Measurements from ENCODE around the gene CCDC169.

CCDC169 gene

GRCh38 chr13:36244990-36245389 is 52.6 kb downstream of the CCDC169 start:
- DNase-seq (ENCODE audit: low read depth in 1 of 2, low spot score in 1 of 2): no peak

- no peak for DNase-seq (ENCODE audit: low read depth in 1 of 2, low spot score in 1 of 2)
These were observed 53.5 kb downstream of the CCDC169 start for GRCh38 chr13:36244073-36244472.

GRCh38 chr13:36242761-36243160 is 54.9 kb downstream of the CCDC169 start:
- no peak for DNase-seq (ENCODE audit: low read depth in 1 of 2, low spot score in 1 of 2)

- DNase-seq (ENCODE audit: low read depth in 1 of 2, low spot score in 1 of 2): no peak
These were observed 66.4 kb downstream of the CCDC169 start for GRCh38 chr13:36231236-36231635.

- no peak for DNase-seq (ENCODE audit: low read depth in 1 of 2, low spot score in 1 of 2)
These were observed 72.9 kb downstream of the CCDC169 start for GRCh38 chr13:36224730-36225129.

- DNase-seq (ENCODE audit: low read depth in 1 of 2, low spot score in 1 of 2): no peak
These were observed 77.7 kb downstream of the CCDC169 start for GRCh38 chr13:36219883-36220282.

- no peak for DNase-seq (ENCODE audit: low read depth in 1 of 2, low spot score in 1 of 2)
These were observed 80.2 kb downstream of the CCDC169 start for GRCh38 chr13:36217456-36217855.

GRCh38 chr13:36214163-36214921 is 83.3 kb downstream of the CCDC169 start, which contains the start of gene SOHLH2:
Gene SOHLH2, minus strand, starts transcription at chr13:36214556. Its CDS starts 30 bp downstream, at chr13:36214526.
- no peak for DNase-seq (ENCODE audit: low read depth in 1 of 2, low spot score in 1 of 2)

GRCh38 chr13:36212789-36213188 is 84.8 kb downstream of the CCDC169 start:
- DNase-seq (ENCODE audit: low read depth in 1 of 2, low spot score in 1 of 2): no peak

- no peak for DNase-seq (ENCODE audit: low read depth in 1 of 2, low spot score in 1 of 2)
These were observed 86.0 kb downstream of the CCDC169 start for GRCh38 chr13:36211567-36211966.

- no peak for DNase-seq (ENCODE audit: low read depth in 1 of 2, low spot score in 1 of 2)
These were observed 86.9 kb downstream of the CCDC169 start for GRCh38 chr13:36210738-36211137.

GRCh38 chr13:36207672-36208071 is 89.9 kb downstream of the CCDC169 start:
- DNase-seq (ENCODE audit: low read depth in 1 of 2, low spot score in 1 of 2): no peak

GRCh38 chr13:36193151-36193855 is 104.3 kb downstream of the CCDC169 start:
- no peak for DNase-seq (ENCODE audit: low read depth in 1 of 2, low spot score in 1 of 2)

GRCh38 chr13:36192166-36192565 is 105.4 kb downstream of the CCDC169 start:
- no peak for DNase-seq (ENCODE audit: low read depth in 1 of 2, low spot score in 1 of 2)

- DNase-seq (ENCODE audit: low read depth in 1 of 2, low spot score in 1 of 2): no peak
These were observed 106.8 kb downstream of the CCDC169 start for GRCh38 chr13:36190771-36191170.

- no peak for DNase-seq (ENCODE audit: low read depth in 1 of 2, low spot score in 1 of 2)
These were observed 109.2 kb downstream of the CCDC169 start for GRCh38 chr13:36188441-36188840.

GRCh38 chr13:36183901-36184300 is 113.7 kb downstream of the CCDC169 start:
- DNase-seq (ENCODE audit: low read depth in 1 of 2, low spot score in 1 of 2): no peak

Measured in activated CD4-positive, alpha-beta T cell treated with anti-CD3 and anti-CD28 coated beads, Interleukin-2, amount 50 U/mL, for 24 hours (primary cell).